ENCODE data around the gene GNB1L.

Gene GNB1L

DNA sequence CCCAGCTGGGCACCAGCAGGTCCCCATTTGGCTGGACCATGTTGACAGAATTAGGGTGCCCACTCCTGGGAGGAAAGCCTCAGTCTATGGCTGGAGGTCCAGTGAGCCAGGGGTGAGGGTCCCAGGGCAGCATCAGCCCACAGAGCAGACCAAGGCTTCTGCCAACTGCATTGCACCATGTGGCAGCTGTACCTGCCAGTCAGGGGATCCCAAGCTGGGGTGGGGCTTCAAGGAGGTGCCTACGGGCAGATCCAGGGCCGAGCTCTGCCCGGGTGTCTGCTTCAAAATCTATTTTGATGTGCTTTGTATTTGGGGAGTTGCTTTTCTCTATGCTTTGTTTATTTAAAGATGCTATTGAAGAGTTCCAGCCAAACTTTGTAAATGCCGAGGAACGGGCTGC is 120.9 kb downstream of the GNB1L start:
- DNase-seq (ENCODE audit: low read depth), result no peak
